ENCODE data around the gene PSMD8.

DNA sequence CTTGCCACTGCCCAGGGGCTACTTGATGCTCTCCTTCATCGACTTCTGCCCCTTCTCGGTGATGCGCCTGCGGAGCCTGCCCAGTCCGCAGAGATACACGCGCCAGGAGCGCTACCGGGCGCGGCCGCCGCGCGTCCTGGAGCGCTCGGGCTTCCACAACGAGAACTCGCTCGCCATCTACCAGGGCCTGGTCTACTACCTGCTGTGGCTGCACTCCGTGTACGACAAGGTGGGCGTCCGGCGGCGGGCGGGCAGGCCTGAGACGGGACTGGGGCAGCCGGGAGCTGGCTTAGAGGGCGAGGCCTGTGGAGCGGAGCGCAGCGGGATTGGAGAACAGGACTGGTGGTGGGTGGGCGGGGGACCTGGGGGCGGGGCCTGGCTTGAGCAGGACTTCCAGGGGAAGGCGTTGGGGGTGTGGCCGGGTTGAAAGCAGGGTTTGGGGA, 12.7 kb upstream of the PSMD8 start:
- TF ChIP-seq, protein P1, sequence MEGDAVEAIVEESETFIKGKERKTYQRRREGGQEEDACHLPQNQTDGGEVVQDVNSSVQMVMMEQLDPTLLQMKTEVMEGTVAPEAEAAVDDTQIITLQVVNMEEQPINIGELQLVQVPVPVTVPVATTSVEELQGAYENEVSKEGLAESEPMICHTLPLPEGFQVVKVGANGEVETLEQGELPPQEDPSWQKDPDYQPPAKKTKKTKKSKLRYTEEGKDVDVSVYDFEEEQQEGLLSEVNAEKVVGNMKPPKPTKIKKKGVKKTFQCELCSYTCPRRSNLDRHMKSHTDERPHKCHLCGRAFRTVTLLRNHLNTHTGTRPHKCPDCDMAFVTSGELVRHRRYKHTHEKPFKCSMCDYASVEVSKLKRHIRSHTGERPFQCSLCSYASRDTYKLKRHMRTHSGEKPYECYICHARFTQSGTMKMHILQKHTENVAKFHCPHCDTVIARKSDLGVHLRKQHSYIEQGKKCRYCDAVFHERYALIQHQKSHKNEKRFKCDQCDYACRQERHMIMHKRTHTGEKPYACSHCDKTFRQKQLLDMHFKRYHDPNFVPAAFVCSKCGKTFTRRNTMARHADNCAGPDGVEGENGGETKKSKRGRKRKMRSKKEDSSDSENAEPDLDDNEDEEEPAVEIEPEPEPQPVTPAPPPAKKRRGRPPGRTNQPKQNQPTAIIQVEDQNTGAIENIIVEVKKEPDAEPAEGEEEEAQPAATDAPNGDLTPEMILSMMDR (conservative IDR thresholded peaks at IDR 0.05; ENCODE audit: low read depth, low read length), result no peak
- TF ChIP-seq EZH2 (IDR thresholded peaks at IDR 0.05; ENCODE audit: low read length, unreplicated experiment), result no peak

All from PC-3 (cell line).